Ishikawa (cell line): ENCODE results near the gene IL6R.

ENCODE experiments used
- CREB1 ChIP-seq: IDR thresholded peaks from 2 replicates; pipeline ENCODE4 v1.6.1; 2012; ENCODE audit warnings: low read depth
- EP300 ChIP-seq: IDR thresholded peaks from 2 replicates; pipeline ENCODE4 v1.6.1; 2012; ENCODE audit warnings: borderline replicate concordance
- TAF1 ChIP-seq: IDR thresholded peaks from 2 replicates; pipeline ENCODE4 v1.6.1; 2012; ENCODE audit warnings: low read depth, mild to moderate bottlenecking
- TF ChIP-seq, protein P1 (sequence below): IDR thresholded peaks from 2 replicates; pipeline ENCODE4 v1.6.1; 2012

DNA sequence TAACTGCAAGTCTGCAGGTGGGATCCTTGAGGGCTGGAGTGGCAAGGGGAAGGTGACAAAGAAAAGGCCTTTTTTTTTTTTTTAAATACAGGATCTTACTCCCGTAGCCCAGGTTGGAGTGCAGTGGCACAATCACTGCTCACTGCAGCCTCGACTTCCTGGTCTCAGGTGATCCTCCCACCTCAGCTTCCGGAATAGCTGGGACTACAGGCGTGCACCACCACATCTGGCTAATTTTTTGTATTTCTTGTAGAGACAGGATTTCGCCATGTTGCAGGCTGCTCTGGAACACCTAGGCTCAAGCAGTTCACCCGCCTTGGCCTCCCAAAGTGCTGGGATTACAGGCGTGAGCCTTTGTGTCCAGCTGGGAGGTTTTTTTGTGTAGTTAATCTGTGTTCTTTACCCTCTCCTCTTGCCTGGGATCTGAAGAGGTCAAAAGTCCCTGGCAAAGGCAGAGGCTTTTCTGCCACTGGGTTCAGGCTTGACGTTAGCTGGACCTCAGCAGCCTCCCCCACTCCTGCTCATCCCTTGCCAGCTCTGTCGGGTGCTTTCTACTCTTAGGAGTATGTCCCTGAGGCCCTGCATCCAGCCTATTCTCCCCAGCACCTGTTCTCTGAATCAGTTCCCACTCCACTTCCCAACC is 5.2 kb downstream of the IL6R start:
- TF ChIP-seq TAF1 (no peak), CREB1 (no peak), EP300 (no peak)
- TF ChIP-seq, protein P1, sequence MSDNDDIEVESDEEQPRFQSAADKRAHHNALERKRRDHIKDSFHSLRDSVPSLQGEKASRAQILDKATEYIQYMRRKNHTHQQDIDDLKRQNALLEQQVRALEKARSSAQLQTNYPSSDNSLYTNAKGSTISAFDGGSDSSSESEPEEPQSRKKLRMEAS = no peak
